D341Med (cell line): Measurements from ENCODE around the gene MYZAP.

Source experiments
- DNase-seq: peaks from one replicate; pipeline ENCODE4 v3.0.0; 2012; ENCODE audit warnings: low spot score

MYZAP gene

DNA sequence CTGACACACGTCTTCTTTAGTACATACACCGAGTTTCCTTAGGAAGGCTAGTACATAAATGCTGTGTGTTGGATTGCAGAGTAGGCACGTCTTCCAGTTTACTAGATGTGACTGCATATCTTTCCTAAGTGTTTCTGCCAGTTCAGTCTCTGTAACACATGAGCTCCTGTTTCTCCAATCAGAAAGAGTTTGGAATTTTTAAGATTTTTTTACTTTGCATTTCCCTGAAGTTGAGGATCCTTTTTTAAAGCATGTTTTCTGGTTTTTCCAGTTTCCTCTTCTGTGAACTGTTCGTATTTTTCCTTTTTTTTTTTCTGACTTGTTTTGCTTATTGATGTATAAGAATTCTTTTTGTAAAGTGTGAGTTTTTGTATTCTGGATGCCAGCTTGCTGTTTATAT, 107.3 kb downstream of the MYZAP start:
- no peak for DNase-seq

DNA sequence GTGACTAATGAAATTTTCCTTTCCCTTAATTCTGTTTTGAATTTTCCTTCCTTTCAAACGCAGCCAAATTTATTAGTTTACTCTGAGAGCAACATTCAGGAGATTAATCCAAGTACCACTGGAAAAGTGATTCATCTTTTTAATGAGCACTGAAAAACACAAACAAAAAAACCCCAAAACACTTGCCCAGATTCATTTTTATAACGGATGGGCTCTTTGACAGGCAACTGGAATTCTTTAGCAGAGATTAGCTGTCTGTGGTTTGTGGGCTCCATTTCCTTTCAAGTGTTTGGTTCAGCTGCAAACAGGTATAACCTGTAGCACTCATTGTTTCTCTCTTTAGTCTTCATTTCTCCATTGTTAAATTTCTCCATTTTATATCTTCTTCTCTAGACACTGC, 111.7 kb downstream of the MYZAP start:
- no peak for DNase-seq

DNA sequence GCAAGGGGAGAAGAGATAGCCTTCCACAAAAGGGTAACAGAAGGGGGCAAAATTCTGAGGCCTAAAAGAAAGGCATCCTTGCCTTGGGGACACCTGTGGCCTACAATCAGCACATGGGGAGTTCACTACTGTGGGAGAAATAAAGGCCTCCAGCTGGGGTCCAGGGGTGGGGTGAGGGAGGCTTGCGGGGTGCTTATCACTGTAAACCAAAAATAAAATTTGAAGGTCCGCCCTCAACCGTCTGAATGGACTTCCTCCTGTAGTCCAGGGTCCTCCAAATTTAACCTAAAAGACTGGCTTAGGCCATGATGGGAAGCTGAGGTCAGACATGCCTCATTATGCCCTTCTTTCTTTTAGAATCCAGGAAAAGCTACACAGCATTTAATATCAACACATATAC, 112.7 kb downstream of the MYZAP start:
- DNase-seq = no peak

DNA sequence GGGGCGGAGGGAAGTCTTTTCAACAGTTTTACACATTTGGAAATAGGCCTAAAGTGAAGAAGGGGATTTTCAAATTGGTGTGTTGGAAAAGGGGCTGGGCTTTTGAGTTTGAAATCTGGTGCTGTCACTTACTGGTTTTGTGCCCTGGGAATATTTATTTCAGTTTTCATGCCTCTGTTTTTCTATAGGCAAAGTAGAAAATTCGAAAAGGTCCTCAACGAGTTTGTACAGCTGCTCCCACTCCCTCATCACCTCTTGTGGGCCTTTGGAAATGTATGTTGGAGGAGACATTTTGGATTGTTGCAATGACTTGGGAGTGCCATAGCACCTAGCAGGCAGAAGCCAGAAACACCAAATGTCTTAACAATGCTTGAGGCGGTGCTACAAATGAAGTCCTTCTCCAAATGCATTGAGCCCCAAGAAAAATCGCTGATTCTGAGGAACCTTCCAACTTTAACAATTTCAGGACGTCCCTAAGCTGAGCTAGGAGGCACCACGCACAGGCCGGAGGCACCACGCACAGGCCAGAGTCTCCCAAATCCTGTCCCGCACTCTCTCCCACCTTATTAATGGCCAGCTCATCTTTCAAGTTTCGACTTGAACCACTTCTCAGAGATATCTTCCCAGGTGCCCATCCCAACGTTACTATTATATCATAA, 114.2 kb downstream of the MYZAP start:
- peak; percentile 33 for DNase-seq

DNA sequence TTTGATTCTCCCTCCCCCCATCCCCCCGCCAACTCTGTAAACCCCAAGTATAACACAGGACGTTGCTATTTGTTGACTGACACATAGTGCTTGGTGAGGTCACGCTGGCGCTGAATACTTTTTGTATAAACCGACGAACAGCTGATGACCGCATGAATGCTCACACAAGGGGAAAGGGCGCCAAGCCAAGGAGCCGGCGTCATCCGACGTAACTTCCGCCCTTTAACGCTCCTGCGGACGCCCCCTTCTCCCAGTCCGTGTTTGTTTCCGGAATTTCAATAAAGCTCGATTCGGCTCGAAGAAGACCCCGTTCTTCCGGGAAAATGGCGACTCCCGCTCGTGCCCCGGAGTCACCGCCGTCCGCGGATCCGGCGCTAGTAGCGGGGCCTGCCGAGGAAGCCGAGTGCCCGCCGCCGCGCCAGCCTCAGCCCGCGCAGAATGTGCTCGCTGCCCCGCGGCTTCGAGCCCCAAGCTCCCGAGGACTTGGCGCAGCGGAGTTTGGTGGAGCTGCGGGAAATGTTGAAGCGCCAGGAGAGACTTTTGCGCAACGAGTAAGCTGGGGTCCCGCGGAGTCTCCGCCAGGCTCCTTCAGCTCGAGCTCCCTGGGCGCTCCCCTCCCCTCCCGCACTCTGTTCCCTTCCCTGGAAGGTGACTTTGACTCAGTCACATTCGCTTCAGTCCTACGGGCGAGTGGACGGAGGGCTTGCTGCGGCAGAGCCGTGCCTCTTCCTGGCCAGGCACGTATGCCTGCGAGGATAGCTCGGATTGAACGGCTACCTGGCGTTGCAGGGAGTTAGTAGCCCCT, 114.9 kb downstream of the MYZAP start, which contains the start of gene POLR2M:
Gene POLR2M (plus strand): TSS at position 310 of the 805 bp plus-strand sequence. CDS start 129 bp downstream, at position 439.
- peak; percentile 91 for DNase-seq

DNA sequence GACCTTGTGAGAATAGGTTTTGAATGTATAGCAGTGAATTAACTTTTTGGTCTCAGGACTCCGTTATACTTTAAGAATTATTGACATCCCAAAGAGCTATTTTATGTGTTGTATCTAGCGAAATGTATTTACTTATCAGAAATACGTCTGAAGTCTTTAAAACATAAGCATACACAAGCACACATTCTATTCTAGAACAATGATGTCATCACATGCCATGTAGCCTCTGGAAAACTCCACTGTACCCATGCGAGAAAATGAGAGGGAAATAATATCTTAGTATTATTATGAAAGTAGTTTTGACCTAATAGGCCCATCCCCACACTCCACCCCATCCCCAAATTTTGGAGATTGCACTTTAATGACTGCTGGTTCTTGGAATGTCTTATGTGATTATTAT, 116.3 kb downstream of the MYZAP start:
- DNase-seq = no peak

DNA sequence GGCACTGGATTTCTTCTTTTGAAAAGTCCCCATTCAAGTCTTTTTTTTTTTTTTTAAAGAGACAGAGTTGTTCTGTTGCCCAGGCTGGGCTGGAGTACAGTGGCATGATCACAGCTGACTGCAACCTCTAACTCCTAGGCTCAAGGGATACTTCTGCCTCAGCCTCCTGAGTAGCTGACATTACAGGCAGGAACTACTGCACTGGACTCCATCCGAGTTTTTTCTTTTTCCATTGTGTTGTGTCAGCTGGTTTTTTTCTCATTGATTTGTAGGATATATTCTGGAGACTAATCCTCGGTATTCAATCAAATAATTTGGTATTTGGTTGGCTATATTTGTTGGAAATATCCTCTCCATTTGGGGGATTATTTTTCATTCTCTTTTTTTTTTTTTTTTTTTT, 126.6 kb downstream of the MYZAP start:
- DNase-seq = no peak

DNA sequence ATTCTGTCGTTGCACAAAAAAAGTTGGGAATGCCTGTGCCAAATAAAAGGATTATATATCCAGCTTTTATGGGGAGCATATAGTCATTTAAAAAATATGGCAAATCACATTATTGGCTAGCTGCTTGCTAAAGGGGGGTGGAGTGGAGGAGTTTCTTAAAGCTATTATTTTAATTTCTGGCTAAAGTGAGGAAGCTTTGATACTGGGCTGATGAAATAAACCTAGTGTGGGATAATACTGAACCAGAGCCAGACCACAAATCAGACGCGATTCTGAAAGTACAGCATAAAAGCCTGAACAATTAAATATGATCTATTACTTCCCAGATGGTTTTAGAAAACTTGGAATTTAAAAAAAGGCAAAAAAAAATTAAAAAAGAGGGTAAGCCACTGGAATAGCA, 129.2 kb downstream of the MYZAP start:
- no peak for DNase-seq

DNA sequence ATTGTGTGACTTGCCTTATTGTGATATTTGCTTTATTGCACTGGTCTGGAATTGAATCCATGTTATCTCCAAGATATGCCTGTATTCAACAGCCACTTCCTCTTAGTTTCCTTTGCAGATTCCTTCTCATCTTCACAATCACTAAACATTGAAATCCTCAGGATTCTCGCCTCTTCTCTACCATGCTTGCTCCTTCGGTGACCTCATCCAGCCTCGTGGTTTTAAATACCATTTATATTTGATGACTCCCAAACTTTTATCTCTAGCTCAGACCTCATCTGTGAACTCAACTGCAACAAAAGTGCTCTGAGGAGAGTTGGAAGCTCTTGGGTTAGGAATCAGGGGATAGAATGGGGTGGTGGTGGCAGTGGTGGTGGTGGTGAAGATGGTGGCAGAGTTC, 134.7 kb downstream of the MYZAP start:
- DNase-seq = no peak

DNA sequence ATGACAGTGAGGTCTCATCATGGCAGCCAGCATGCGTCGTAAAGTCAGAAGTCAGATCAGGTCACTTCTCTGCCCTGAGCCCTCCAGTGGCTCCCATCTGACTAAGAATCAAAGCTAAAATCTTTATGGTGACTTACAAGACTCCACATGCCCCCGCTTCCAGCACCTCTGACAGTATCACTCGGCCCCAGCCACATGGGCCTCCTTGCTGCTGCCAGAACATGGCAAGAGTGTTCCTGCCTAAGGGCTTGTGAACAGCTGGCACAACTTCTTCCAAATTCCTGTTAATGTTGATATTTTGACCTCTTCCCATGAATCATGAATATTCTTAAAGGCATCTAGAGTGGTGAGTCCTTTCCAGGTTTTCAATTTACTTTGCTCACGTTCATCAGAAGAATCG, 135.3 kb downstream of the MYZAP start:
- DNase-seq = no peak

DNA sequence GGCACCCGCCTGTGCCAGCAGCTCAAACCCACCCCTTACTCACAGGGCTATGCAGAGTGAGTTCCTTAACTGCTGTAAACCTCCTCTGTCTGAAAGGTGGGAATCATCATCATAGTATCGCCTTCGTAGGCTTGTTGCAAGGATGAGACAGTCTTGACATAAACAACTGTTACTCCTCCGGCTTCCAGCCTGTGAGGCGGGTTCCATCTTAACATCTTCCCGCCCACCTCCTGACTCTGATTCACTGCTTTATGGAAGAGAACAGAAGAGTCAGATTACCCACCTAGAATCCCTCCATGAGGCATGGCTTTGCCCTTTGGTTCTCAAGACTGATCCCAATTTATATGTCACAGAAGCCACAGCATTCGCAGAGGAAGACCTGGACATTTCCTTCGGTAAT, 136.7 kb downstream of the MYZAP start:
- DNase-seq = no peak

DNA sequence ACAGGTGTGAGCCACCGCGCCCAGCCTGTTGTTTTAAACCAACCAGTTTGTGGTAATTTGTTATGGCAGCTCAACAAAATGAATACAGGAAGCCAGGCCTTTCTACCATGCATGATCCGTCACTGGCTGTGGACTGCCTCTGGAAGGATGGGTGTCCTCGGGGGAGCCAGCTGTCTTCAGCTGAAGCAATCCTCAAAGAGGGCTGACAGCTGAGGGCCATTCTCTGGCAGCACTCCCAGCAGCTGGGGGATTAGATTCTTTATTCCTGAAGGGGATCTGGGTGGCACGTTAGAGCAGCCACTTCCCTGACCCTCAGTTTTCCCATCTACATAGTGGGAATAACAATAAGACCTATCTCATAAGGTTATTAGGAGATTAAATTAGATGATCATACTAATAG, 139.2 kb downstream of the MYZAP start:
- DNase-seq = no peak

DNA sequence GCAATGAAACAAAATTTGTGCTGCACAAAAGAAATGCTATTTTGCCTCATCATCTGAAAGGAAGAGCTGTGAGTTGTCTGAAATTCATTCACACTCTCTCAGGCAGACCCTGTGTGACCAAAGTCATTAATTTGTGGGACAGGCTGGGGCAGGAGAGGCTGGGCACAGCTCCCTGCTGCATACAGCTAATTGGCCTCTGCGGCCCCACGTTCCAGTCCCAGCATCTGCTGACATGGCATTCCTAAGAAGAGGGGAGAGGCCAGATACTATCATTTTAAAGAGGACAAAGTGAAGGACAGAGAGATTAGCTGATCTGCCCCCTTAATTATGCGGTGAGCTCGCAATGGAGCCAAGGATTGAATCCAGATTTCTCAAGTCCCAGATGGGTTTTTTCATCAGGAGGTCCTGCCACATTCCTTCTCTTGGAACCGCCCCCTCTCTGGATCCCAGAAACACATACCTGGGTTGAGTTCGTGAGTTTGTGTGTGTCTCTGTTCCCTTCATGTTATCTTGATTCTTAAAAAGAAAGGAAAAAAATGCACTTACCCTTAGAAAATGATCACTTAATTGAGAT, 139.9 kb downstream of the MYZAP start:
- DNase-seq = no peak

DNA sequence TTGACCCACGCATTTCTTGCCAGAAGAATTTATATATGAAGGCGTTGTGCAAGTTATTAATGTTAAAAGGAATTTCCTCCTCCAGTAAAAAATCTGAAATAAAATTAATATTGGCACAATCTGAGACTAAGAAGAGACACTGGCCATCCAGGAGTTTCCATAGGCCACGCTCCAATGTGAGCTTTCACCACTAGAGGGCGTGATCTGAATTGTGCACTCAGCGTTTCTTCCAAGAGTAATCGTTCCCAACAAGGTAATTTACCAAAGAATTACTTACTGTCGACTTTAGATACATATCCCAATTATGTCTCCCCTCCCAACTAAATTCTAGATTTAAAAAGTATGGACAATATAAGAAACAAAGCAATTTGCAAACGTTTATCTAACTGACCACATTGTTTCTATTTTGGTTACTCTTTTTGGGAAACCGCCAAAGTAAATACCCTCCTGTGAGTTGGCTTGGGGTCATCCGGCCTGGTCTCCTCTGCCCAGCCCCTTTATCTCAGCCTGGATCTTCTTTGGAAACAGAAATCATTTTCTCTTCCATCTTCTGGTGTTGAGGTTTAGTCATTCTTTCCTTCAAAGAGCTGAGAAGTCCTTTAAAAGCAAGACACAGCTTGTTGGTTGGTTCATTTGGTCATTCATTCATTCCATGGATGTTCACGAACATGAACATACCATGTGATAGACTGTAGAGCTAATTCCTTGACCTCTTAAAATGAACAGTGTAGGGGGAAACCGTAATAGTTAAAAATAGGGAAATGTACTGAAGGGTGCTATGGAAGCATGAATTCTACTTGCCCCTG, 141.0 kb downstream of the MYZAP start:
- DNase-seq = peak; percentile 67

DNA sequence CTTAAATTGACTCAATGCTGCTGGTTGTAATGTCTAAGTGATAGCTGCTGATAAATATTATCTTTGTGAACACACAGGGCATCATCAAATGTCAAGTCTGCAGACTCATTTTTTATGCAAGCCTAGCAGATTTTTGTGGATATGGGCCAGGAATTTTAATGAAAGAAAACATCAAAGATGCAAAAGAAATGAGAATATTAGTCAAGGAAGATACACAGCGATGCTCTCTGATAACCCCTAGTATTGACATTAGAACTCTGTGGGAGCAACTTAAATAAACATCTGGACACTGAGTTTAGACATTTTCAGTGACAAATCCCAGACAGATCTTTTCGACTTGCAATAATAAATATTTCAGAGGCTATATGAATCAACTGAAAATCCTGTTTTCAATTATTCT, 143.2 kb downstream of the MYZAP start:
- DNase-seq = no peak
